ENCODE measurements around the gene SLC30A5.

SLC30A5 gene

GRCh38 chr5:69160651-69161050 is 66.8 kb downstream of the SLC30A5 start:
- H3K4me3 Mint-ChIP-seq: no peak overlapping the region
- no peaks in the 10 kb centered on the region for H3K9me3 Mint-ChIP-seq
- ATAC-seq (replicated peaks): no peak
- H3K4me1 Mint-ChIP-seq (ENCODE audit: low read depth in 2 of 2): peaks cover under 1% of the 10 kb centered on the region in 2 donors
- H3K36me3 Mint-ChIP-seq (ENCODE audit: insufficient read depth): no peaks in the 10 kb centered on the region
- H3K27me3 Mint-ChIP-seq: no peaks in the 10 kb centered on the region
- DNase-seq: no peak
- no peak overlapping the region for H3K27ac Mint-ChIP-seq

- peak within 1 kb of the TSS; percentile 93 to 95 for H3K4me3 Mint-ChIP-seq
- ATAC-seq (replicated peaks) (peak; percentile 99), DNase-seq (peak; percentile 96 to 97 (median 96))
- peak within 1 kb of the TSS; percentile 90 to 95 for H3K27ac Mint-ChIP-seq
- no peaks in the 10 kb centered on the region for H3K9me3 Mint-ChIP-seq
- no peaks in the 10 kb centered on the region for H3K27me3 Mint-ChIP-seq
- H3K36me3 Mint-ChIP-seq (ENCODE audit: insufficient read depth): peaks cover 14% of the 10 kb centered on the region
- H3K4me1 Mint-ChIP-seq (ENCODE audit: low read depth in 2 of 2): peaks cover 9 to 26% of the 10 kb centered on the region in 2 donors
Observed at GRCh38 chr5:69166686-69167492, 73.1 kb downstream of the SLC30A5 start, which contains the start of gene CCNB1. TSS of gene CCNB1 (plus strand) at chr5:69167150. CDS start at chr5:69167263, 113 bp downstream.

- peak overlapping the region; percentile 90 to 95 for H3K27ac Mint-ChIP-seq
- no peaks in the 10 kb centered on the region for H3K27me3 Mint-ChIP-seq
- H3K9me3 Mint-ChIP-seq: no peaks in the 10 kb centered on the region
- peaks cover 9 to 26% of the 10 kb centered on the region in 2 donors for H3K4me1 Mint-ChIP-seq (ENCODE audit: low read depth in 2 of 2)
- ATAC-seq (replicated peaks): no peak
- H3K36me3 Mint-ChIP-seq (ENCODE audit: insufficient read depth): peaks cover 14% of the 10 kb centered on the region
- DNase-seq: no peak
- H3K4me3 Mint-ChIP-seq: peak overlapping the region; percentile 93 to 95
Observed at GRCh38 chr5:69167493-69167855, 73.7 kb downstream of the SLC30A5 start.

GRCh38 chr5:69167929-69168328 is 74.1 kb downstream of the SLC30A5 start:
- no peak for DNase-seq
- Mint-ChIP-seq H3K27ac (no peak overlapping the region), H3K9me3 (no peaks in the 10 kb centered on the region), H3K4me1 (ENCODE audit: low read depth in 2 of 2) (peaks cover 9 to 26% of the 10 kb centered on the region in 2 donors), H3K4me3 (peak overlapping the region; percentile 93 to 95), H3K36me3 (ENCODE audit: insufficient read depth) (peaks cover 17% of the 10 kb centered on the region), H3K27me3 (no peaks in the 10 kb centered on the region)
- ATAC-seq (replicated peaks): no peak

GRCh38 chr5:69170495-69170894 is 76.7 kb downstream of the SLC30A5 start:
- H3K4me3 Mint-ChIP-seq: no peak overlapping the region
- H3K9me3 Mint-ChIP-seq: no peaks in the 10 kb centered on the region
- peaks cover 17% of the 10 kb centered on the region for H3K36me3 Mint-ChIP-seq (ENCODE audit: insufficient read depth)
- H3K27me3 Mint-ChIP-seq: no peaks in the 10 kb centered on the region
- H3K4me1 Mint-ChIP-seq (ENCODE audit: low read depth in 2 of 2): peaks cover 9 to 26% of the 10 kb centered on the region in 2 donors
- DNase-seq (no peak), ATAC-seq (replicated peaks) (no peak)
- H3K27ac Mint-ChIP-seq: no peak overlapping the region

GRCh38 chr5:69170969-69171368 is 77.2 kb downstream of the SLC30A5 start:
- H3K9me3 Mint-ChIP-seq: no peaks in the 10 kb centered on the region
- peaks cover 7 to 22% of the 10 kb centered on the region in 2 donors for H3K4me1 Mint-ChIP-seq (ENCODE audit: low read depth in 2 of 2)
- H3K36me3 Mint-ChIP-seq (ENCODE audit: insufficient read depth): peaks cover 17% of the 10 kb centered on the region
- no peaks in the 10 kb centered on the region for H3K27me3 Mint-ChIP-seq
- no peak overlapping the region for H3K27ac Mint-ChIP-seq
- no peak overlapping the region for H3K4me3 Mint-ChIP-seq
- DNase-seq: no peak
- ATAC-seq (replicated peaks): no peak

All from effector memory CD8-positive, alpha-beta T cell (primary cell).